Osteoblast (primary cell): ENCODE results near the gene MTA1. TPM values are rescaled to one million over a fixed set of nuclear protein-coding genes. Genes with fewer than 3 reads are reported as not detected.
A peak's percentile ranks its signal among the peaks of the same experiment; 100 is the strongest.

ENCODE experiments used
- DNase-seq: peaks from one replicate; pipeline ENCODE4 v3.0.0; 2011; ENCODE audit warnings: low spot score, mixed read lengths; ENCODE audit not compliant: insufficient read length; ENCODE audit errors: missing footprints
- H2AFZ ChIP-seq: 2 replicates; pipeline ENCODE4 v1.6.0; 2011; ENCODE audit warnings: mild to moderate bottlenecking, low read length
- H3K27ac ChIP-seq: 2 replicates; pipeline ENCODE4 v1.5.1; 2011; ENCODE audit warnings: mild to moderate bottlenecking, low read depth, low read length, moderate library complexity
- H3K27me3 ChIP-seq: 2 replicates; pipeline ENCODE4 v1.6.0; 2012; ENCODE audit warnings: mild to moderate bottlenecking, control low read depth, inconsistent platforms, low read length, moderate library complexity; ENCODE audit not compliant: insufficient read depth
- H3K36me3 ChIP-seq: 2 replicates; pipeline ENCODE4 v1.5.1; 2011; ENCODE audit warnings: mild to moderate bottlenecking, low read length, control low read depth, moderate library complexity; ENCODE audit not compliant: insufficient read depth
- H3K4me1 ChIP-seq: 2 replicates; pipeline ENCODE4 v1.5.1; 2011; ENCODE audit warnings: mild to moderate bottlenecking, low read length, control low read depth, moderate library complexity; ENCODE audit not compliant: insufficient read depth
- H3K4me2 ChIP-seq: 2 replicates; pipeline ENCODE4 v1.6.0; 2011; ENCODE audit warnings: mild to moderate bottlenecking, low read length; ENCODE audit not compliant: insufficient read depth
- H3K4me3 ChIP-seq: fragments of 200-600 bp; sonication (generic); 3 replicates; pipeline ENCODE4 v1.5.1; 2012; ENCODE audit warnings: mild to moderate bottlenecking, low read length, inconsistent platforms; ENCODE audit not compliant: insufficient read depth
- H3K79me2 ChIP-seq: 2 replicates; pipeline ENCODE4 v1.6.0; 2012; ENCODE audit warnings: mild to moderate bottlenecking, low read length, control low read depth, inconsistent platforms; ENCODE audit not compliant: insufficient read depth
- H3K9me3 ChIP-seq: 2 replicates; pipeline ENCODE4 v1.5.1; 2011; ENCODE audit warnings: low read depth, low read length, control low read depth
- H4K20me1 ChIP-seq: 2 replicates; pipeline ENCODE4 v1.6.0; 2012; ENCODE audit warnings: mild to moderate bottlenecking, low read length, control low read depth; ENCODE audit not compliant: insufficient read depth
- CTCF ChIP-seq: IDR thresholded peaks from 2 replicates; pipeline ENCODE4 v1.5.1; 2011; ENCODE audit warnings: mild to moderate bottlenecking, low read depth, low read length, moderate library complexity; ENCODE audit errors: extremely low read depth
- total RNA-seq: library from RNA; depleted of rRNA; stranded (reverse); fragments of >200 nt; gene quantifications from 2 replicates; pipeline ENCODE4 v1.2.3, GENCODE V29; 2012

Gene MTA1
- total RNA-seq, 1 donor = 60.4 TPM

- no peaks in the 10 kb centered on the region for H3K27me3 ChIP-seq
- H3K9me3 ChIP-seq = no peaks in the 10 kb centered on the region
- H3K36me3 ChIP-seq = peaks cover 2% of the 10 kb centered on the region
- H3K79me2 ChIP-seq = no peaks in the 10 kb centered on the region
- no peak overlapping the region for H2AFZ ChIP-seq
- no peak overlapping the region for H3K27ac ChIP-seq
- no peak overlapping the region for H3K4me2 ChIP-seq
- peak; percentile 86 for DNase-seq
- H3K4me1 ChIP-seq = no peaks in the 10 kb centered on the region
- H4K20me1 ChIP-seq = no peaks in the 10 kb centered on the region
- no peak overlapping the region for H3K4me3 ChIP-seq
- no peak for TF ChIP-seq CTCF
Measured at GRCh38 chr14:105376521-105377440, 42.8 kb upstream of the MTA1 start.

- Histone ChIP-seq H2AFZ (no peak overlapping the region), H3K4me2 (no peak overlapping the region), H3K36me3 (peaks cover 2% of the 10 kb centered on the region), H3K27me3 (no peaks in the 10 kb centered on the region), H3K9me3 (no peaks in the 10 kb centered on the region), H3K79me2 (no peaks in the 10 kb centered on the region), H3K4me1 (no peaks in the 10 kb centered on the region), H4K20me1 (no peaks in the 10 kb centered on the region), H3K4me3 (no peak overlapping the region), H3K27ac (no peak overlapping the region)
- DNase-seq = no peak
- TF ChIP-seq CTCF = no peak
Measured at GRCh38 chr14:105377555-105378182, 42.0 kb upstream of the MTA1 start.

- Histone ChIP-seq H3K9me3 (no peaks in the 10 kb centered on the region), H3K79me2 (no peaks in the 10 kb centered on the region), H3K4me2 (no peak overlapping the region), H3K27ac (no peak overlapping the region), H3K4me1 (no peaks in the 10 kb centered on the region), H3K36me3 (peaks cover 1% of the 10 kb centered on the region), H2AFZ (no peak overlapping the region), H3K4me3 (no peak overlapping the region), H3K27me3 (no peaks in the 10 kb centered on the region), H4K20me1 (no peaks in the 10 kb centered on the region)
- TF ChIP-seq CTCF = no peak
- no peak for DNase-seq
Measured at GRCh38 chr14:105378199-105378598, 41.4 kb upstream of the MTA1 start.
